ENCODE measurements around the gene LY9.
"Not testable (repeated sequence)": the region's sequence is repeated elsewhere in the genome, so short reads cannot be mapped to it uniquely, and the experiment has no call there.

DNA sequence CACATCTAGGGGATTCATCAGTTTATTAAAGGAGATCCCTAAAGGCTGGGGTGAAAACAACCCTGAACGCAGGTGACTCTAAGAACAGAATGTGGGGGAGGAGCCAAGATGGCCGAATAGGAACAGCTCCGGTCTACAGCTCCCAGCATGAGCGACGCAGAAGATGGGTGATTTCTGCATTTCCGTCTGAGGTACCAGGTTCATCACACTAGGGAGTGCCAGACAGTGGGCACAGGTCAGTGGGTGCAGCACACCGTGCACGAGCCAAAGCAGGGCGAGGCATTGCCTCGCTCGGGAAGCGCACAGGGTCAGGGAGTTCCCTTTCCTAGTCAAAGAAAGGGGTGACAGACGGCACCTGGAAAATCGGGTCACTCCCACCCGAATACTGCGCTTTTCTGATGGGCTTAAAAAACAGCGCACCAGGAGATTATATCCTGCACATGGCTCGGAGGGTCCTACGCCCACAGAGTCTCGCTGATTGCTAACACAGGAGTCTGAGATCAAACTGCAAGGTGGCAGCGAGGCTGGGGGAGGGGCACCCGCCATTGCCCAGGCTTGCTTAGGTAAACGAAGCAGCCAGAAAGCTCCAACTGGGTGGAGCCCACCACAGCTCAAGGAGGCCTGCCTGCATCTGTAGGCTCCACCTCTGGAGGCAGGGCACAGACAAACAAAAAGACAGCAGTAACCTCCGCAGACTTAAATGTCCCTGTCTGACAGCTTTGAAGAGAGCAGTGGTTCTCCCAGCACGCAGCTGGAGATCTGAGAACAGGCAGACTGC, 12.8 kb upstream of the LY9 start:
- not testable (repeated sequence) for TF ChIP-seq SMC3 (IDR thresholded peaks at IDR 0.05); CBX2 (IDR thresholded peaks at IDR 0.05; ENCODE audit: borderline replicate concordance, low read depth); KDM1A (IDR thresholded peaks at IDR 0.05; ENCODE audit: low read depth); HDAC2 (IDR thresholded peaks at IDR 0.05); POLR2A (IDR thresholded peaks at IDR 0.05; ENCODE audit: low read length); RFX5 (IDR thresholded peaks at IDR 0.05); MAZ (IDR thresholded peaks at IDR 0.05; ENCODE audit: borderline replicate concordance, low read depth, low read length); RNF2 (IDR thresholded peaks at IDR 0.05; ENCODE audit: borderline replicate concordance, low read depth)
- TF ChIP-seq, protein P1, sequence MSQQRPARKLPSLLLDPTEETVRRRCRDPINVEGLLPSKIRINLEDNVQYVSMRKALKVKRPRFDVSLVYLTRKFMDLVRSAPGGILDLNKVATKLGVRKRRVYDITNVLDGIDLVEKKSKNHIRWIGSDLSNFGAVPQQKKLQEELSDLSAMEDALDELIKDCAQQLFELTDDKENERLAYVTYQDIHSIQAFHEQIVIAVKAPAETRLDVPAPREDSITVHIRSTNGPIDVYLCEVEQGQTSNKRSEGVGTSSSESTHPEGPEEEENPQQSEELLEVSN (IDR thresholded peaks at IDR 0.05; ENCODE audit: borderline replicate concordance, low read depth) = not testable (repeated sequence)
- TF ChIP-seq, protein P2, sequence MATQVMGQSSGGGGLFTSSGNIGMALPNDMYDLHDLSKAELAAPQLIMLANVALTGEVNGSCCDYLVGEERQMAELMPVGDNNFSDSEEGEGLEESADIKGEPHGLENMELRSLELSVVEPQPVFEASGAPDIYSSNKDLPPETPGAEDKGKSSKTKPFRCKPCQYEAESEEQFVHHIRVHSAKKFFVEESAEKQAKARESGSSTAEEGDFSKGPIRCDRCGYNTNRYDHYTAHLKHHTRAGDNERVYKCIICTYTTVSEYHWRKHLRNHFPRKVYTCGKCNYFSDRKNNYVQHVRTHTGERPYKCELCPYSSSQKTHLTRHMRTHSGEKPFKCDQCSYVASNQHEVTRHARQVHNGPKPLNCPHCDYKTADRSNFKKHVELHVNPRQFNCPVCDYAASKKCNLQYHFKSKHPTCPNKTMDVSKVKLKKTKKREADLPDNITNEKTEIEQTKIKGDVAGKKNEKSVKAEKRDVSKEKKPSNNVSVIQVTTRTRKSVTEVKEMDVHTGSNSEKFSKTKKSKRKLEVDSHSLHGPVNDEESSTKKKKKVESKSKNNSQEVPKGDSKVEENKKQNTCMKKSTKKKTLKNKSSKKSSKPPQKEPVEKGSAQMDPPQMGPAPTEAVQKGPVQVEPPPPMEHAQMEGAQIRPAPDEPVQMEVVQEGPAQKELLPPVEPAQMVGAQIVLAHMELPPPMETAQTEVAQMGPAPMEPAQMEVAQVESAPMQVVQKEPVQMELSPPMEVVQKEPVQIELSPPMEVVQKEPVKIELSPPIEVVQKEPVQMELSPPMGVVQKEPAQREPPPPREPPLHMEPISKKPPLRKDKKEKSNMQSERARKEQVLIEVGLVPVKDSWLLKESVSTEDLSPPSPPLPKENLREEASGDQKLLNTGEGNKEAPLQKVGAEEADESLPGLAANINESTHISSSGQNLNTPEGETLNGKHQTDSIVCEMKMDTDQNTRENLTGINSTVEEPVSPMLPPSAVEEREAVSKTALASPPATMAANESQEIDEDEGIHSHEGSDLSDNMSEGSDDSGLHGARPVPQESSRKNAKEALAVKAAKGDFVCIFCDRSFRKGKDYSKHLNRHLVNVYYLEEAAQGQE (IDR thresholded peaks at IDR 0.05) = not testable (repeated sequence)
- TF ChIP-seq, protein P3, sequence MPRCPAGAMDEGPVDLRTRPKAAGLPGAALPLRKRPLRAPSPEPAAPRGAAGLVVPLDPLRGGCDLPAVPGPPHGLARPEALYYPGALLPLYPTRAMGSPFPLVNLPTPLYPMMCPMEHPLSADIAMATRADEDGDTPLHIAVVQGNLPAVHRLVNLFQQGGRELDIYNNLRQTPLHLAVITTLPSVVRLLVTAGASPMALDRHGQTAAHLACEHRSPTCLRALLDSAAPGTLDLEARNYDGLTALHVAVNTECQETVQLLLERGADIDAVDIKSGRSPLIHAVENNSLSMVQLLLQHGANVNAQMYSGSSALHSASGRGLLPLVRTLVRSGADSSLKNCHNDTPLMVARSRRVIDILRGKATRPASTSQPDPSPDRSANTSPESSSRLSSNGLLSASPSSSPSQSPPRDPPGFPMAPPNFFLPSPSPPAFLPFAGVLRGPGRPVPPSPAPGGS (IDR thresholded peaks at IDR 0.05) = not testable (repeated sequence)
- TF ChIP-seq, protein P4, sequence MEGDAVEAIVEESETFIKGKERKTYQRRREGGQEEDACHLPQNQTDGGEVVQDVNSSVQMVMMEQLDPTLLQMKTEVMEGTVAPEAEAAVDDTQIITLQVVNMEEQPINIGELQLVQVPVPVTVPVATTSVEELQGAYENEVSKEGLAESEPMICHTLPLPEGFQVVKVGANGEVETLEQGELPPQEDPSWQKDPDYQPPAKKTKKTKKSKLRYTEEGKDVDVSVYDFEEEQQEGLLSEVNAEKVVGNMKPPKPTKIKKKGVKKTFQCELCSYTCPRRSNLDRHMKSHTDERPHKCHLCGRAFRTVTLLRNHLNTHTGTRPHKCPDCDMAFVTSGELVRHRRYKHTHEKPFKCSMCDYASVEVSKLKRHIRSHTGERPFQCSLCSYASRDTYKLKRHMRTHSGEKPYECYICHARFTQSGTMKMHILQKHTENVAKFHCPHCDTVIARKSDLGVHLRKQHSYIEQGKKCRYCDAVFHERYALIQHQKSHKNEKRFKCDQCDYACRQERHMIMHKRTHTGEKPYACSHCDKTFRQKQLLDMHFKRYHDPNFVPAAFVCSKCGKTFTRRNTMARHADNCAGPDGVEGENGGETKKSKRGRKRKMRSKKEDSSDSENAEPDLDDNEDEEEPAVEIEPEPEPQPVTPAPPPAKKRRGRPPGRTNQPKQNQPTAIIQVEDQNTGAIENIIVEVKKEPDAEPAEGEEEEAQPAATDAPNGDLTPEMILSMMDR (IDR thresholded peaks at IDR 0.05) = not testable (repeated sequence)
- TF ChIP-seq, protein P5, sequence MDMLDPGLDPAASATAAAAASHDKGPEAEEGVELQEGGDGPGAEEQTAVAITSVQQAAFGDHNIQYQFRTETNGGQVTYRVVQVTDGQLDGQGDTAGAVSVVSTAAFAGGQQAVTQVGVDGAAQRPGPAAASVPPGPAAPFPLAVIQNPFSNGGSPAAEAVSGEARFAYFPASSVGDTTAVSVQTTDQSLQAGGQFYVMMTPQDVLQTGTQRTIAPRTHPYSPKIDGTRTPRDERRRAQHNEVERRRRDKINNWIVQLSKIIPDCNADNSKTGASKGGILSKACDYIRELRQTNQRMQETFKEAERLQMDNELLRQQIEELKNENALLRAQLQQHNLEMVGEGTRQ (IDR thresholded peaks at IDR 0.05) = not testable (repeated sequence)
